ENCODE measurements around the gene HECTD1.

Gene HECTD1

GRCh38 chr14:31128601-31129526 is 78.7 kb downstream of the HECTD1 start:
- Histone ChIP-seq H2AFZ (ENCODE audit: low read length) (no peak overlapping the region), H3K79me2 (ENCODE audit: low read length) (no peaks in the 10 kb centered on the region), H3K9me3 (replicated peaks; ENCODE audit: insufficient read depth, low read length) (no peaks in the 10 kb centered on the region), H3K27ac (ENCODE audit: low read length) (no peak overlapping the region), H3K4me1 (ENCODE audit: low read length) (no peaks in the 10 kb centered on the region), H3K36me3 (replicated peaks; ENCODE audit: insufficient read depth, low read length) (no peaks in the 10 kb centered on the region), H3K9ac (ENCODE audit: low read length) (no peak overlapping the region), H3K9me2 (replicated peaks; ENCODE audit: insufficient read depth, low read length) (no peaks in the 10 kb centered on the region), H4K20me1 (ENCODE audit: insufficient read depth, low read length) (no peaks in the 10 kb centered on the region), H3K4me3 (ENCODE audit: low read length) (no peak overlapping the region), H3K4me2 (ENCODE audit: low read depth, low read length) (no peak overlapping the region), H3F3A (ENCODE audit: insufficient read depth, low read length) (no peaks in the 10 kb centered on the region), H3K27me3 (replicated peaks; ENCODE audit: insufficient read depth, low read length) (no peaks in the 10 kb centered on the region)
- TF ChIP-seq, protein P1, sequence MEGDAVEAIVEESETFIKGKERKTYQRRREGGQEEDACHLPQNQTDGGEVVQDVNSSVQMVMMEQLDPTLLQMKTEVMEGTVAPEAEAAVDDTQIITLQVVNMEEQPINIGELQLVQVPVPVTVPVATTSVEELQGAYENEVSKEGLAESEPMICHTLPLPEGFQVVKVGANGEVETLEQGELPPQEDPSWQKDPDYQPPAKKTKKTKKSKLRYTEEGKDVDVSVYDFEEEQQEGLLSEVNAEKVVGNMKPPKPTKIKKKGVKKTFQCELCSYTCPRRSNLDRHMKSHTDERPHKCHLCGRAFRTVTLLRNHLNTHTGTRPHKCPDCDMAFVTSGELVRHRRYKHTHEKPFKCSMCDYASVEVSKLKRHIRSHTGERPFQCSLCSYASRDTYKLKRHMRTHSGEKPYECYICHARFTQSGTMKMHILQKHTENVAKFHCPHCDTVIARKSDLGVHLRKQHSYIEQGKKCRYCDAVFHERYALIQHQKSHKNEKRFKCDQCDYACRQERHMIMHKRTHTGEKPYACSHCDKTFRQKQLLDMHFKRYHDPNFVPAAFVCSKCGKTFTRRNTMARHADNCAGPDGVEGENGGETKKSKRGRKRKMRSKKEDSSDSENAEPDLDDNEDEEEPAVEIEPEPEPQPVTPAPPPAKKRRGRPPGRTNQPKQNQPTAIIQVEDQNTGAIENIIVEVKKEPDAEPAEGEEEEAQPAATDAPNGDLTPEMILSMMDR (IDR thresholded peaks at IDR 0.05; ENCODE audit: low read length) = no peak
- TF ChIP-seq EZH2 (optimal IDR thresholded peaks at IDR 0.05; ENCODE audit: low read depth, low read length) (no peak), EZH2phosphoT487 (IDR thresholded peaks at IDR 0.05; ENCODE audit: low read length) (no peak)
- DNase-seq = no peak

GRCh38 chr14:31127690-31128089 is 79.9 kb downstream of the HECTD1 start:
- Histone ChIP-seq H3K27me3 (replicated peaks; ENCODE audit: insufficient read depth, low read length) (no peaks in the 10 kb centered on the region), H3K9me2 (replicated peaks; ENCODE audit: insufficient read depth, low read length) (no peaks in the 10 kb centered on the region), H3K4me2 (ENCODE audit: low read depth, low read length) (no peak overlapping the region), H4K20me1 (ENCODE audit: insufficient read depth, low read length) (no peaks in the 10 kb centered on the region), H3K9me3 (replicated peaks; ENCODE audit: insufficient read depth, low read length) (no peaks in the 10 kb centered on the region), H3K9ac (ENCODE audit: low read length) (no peak overlapping the region), H3K79me2 (ENCODE audit: low read length) (no peaks in the 10 kb centered on the region), H2AFZ (ENCODE audit: low read length) (no peak overlapping the region), H3K36me3 (replicated peaks; ENCODE audit: insufficient read depth, low read length) (no peaks in the 10 kb centered on the region), H3F3A (ENCODE audit: insufficient read depth, low read length) (no peaks in the 10 kb centered on the region), H3K4me3 (ENCODE audit: low read length) (no peak overlapping the region), H3K4me1 (ENCODE audit: low read length) (no peaks in the 10 kb centered on the region), H3K27ac (ENCODE audit: low read length) (no peak overlapping the region)
- TF ChIP-seq, protein P1 (IDR thresholded peaks at IDR 0.05; ENCODE audit: low read length) = no peak
- TF ChIP-seq EZH2 (optimal IDR thresholded peaks at IDR 0.05; ENCODE audit: low read depth, low read length) (no peak), EZH2phosphoT487 (IDR thresholded peaks at IDR 0.05; ENCODE audit: low read length) (no peak)
- no peak for DNase-seq

DNA sequence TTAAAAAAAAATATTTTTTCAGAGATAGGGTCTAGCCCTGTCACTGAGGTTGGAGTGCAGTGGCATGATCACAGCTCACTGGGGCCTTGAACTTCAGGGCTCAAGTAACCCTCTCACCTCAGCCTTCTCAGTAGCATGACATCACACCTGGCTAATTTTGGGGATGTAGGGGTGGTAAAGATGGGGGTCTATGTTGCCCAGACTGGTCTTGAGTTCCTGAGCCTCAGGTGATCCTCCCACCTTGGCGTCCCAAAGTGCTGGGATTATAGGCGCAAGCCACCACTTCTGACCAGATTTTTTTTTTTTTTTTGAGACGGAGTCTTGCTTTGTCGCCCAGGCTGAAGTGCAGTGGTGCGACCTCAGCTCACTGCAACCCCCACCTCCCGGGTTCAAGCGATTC is 80.9 kb downstream of the HECTD1 start:
- Histone ChIP-seq H3K27me3 (replicated peaks; ENCODE audit: insufficient read depth, low read length) (no peaks in the 10 kb centered on the region), H3K9me2 (replicated peaks; ENCODE audit: insufficient read depth, low read length) (no peaks in the 10 kb centered on the region), H3F3A (ENCODE audit: insufficient read depth, low read length) (no peaks in the 10 kb centered on the region), H3K9ac (ENCODE audit: low read length) (no peak overlapping the region), H4K20me1 (ENCODE audit: insufficient read depth, low read length) (no peaks in the 10 kb centered on the region), H3K9me3 (replicated peaks; ENCODE audit: insufficient read depth, low read length) (no peaks in the 10 kb centered on the region), H3K4me1 (ENCODE audit: low read length) (no peaks in the 10 kb centered on the region), H3K27ac (ENCODE audit: low read length) (no peak overlapping the region), H3K79me2 (ENCODE audit: low read length) (no peaks in the 10 kb centered on the region), H3K4me2 (ENCODE audit: low read depth, low read length) (no peak overlapping the region), H3K36me3 (replicated peaks; ENCODE audit: insufficient read depth, low read length) (no peaks in the 10 kb centered on the region), H2AFZ (ENCODE audit: low read length) (no peak overlapping the region), H3K4me3 (ENCODE audit: low read length) (no peak overlapping the region)
- TF ChIP-seq, protein P1 (IDR thresholded peaks at IDR 0.05; ENCODE audit: low read length) = no peak
- TF ChIP-seq EZH2 (optimal IDR thresholded peaks at IDR 0.05; ENCODE audit: low read depth, low read length) (no peak), EZH2phosphoT487 (IDR thresholded peaks at IDR 0.05; ENCODE audit: low read length) (no peak)
- no peak for DNase-seq

All from MM.1S (cell line).